HG02884 (cell line): ENCODE results near the gene C11orf54.
"Not testable (repeated sequence)": the region's sequence is repeated elsewhere in the genome, so short reads cannot be mapped to it uniquely, and the experiment has no call there.

Source experiments
- ATAC-seq: cut with Tn5 transposase; IDR thresholded peaks from one replicate; pipeline ENCODE4 v1.9.1; 2021; ENCODE audit warnings: mild to moderate bottlenecking, moderate library complexity; ENCODE audit not compliant: unreplicated experiment

Gene C11orf54

DNA sequence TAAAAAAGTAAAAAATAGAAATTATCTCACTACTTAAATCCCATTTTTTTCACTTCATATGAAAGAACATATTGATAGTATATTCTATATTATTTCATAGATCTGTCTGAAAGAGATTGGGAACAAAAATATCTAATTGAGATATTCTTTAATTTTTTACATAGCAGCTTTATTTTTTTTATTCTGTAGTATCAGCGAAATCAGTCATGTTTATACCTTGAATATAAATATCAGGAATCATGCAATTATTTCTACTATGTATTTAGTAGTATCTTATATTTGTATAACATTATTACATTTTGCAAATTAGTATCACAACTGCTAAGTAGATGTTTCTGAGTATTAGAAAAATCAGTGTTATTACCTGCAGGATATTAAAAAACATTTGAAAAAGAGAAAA lies 20.4 kb downstream of the C11orf54 start:
- no peak for ATAC-seq

DNA sequence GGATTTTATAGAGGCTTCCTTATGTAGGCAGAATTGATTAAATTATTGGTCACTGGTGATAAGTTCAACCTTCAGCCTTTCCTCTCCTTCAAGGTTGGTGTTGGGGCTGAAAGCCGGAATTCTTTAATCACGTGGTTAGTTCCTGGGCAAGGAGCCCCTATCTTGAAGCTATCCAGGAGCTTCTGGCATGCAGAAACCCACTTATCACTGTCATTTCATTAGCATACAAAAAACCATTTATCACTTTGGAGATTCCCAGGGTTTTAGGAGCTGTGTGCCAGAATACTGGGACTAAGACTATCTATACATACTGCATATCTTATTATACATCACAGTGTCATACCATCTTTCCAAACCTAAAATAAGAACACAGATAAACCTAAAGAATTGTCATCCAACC lies 24.1 kb downstream of the C11orf54 start:
- no peak for ATAC-seq

DNA sequence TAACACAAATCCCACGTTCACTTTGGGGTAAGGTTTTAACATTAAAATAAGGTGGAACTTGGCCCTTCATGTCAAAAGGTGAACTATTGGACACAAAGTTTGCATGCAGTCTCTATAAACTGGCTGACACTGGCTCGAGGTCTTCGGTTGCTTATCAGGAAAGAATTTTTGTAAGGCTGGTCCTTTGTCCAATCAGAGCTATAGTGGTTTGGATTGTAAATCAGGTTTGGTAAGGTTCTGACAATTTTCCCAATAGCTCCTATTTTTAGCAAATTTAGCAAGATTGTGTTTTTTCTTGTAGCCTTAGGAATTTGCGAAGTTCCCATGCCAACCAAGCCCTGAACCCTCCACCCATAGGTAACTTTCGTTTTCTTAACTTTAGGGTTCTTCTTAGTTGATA lies 25.0 kb downstream of the C11orf54 start:
- no peak for ATAC-seq

DNA sequence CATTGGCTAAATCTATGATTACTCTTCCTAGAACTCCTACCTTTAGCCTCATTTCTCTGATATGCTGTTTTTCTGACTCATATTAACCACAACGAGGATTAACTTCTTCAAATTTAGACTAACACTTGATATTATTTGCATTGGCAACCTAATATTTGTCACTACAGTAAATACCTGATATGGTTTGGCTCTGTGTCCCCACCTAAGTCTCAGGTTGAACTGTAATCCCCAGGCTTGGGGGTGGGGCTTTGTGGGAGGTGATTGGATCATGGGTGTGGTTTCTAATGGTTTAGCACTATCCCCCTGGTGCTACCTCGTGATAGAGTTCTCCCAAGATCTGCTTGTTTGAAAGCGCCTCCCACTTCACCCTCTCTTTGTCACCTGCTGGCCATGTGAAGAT lies 25.5 kb downstream of the C11orf54 start:
- ATAC-seq = no peak

- ATAC-seq = no peak
These were observed 28.7 kb downstream of the C11orf54 start for GRCh38 chr11:93770160-93770559.

- no peak for ATAC-seq
These were observed 30.7 kb downstream of the C11orf54 start for GRCh38 chr11:93772123-93772522.

DNA sequence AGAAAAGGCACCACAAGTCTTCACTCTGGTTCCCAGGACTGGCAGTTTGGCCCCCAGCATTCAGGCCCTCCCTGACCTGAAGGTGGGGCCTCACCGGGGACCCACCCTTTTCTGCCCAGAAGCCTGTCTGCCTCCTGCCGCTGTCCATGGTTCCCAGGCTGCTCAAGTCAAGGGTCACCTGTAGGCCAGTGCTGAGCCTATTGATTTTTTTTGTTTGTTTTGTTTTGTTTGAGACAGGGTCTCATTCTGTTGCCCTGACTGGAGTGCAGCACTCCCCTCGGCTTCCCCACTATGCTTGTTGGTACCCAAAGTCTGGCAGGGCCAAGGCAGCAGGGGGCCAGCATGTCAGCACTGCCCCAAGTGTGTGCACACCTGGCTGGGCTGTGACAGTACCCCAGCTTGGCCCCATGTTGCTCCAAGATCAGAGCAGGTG lies 31.6 kb downstream of the C11orf54 start:
- no peak for ATAC-seq

GRCh38 chr11:93773601-93774200 lies 32.2 kb downstream of the C11orf54 start:
- no peak for ATAC-seq

- ATAC-seq = not testable (repeated sequence)
These were observed 33.1 kb downstream of the C11orf54 start for GRCh38 chr11:93774560-93774959.

GRCh38 chr11:93775289-93775688 lies 33.8 kb downstream of the C11orf54 start:
- no peak for ATAC-seq

DNA sequence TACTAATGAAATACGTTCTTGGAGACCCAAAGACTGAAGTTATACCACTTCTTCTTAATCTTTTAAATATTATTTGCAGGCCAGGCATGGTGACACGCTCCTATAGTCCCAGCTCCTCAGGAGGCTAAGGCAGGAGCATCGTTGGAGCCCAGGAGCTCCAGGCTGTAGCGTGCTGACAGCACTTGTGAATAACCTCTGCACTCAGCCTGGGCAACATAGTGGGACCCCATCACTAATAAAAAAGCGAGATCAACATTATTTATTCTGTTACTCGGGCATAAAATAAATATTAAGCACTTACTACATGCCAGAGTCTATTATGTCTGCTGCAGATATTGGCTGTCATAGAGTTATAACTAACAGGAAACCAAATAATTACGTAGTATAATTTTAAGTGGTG lies 41.9 kb downstream of the C11orf54 start:
- ATAC-seq = no peak

DNA sequence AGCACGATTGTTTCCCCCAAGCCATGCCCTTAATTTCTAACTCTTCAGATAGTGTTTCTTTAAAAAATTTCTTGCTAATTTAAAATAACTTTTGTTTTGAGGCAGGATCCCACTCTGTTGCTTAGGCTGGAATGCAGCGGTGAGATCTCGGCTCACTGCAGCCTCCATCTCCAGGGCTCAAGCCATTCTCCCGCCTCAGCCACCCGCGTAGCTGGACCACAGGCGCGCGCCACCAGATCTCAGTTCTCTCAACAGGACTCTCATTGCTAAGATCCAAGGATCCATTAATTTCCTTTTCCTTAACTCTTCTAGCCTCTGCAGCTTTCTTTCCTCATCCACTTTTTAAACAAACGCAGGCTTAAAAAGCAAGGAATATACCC lies 42.3 kb downstream of the C11orf54 start:
- ATAC-seq = peak; percentile 46

GRCh38 chr11:93784145-93784934 lies 42.9 kb downstream of the C11orf54 start, which contains the start of gene MED17:
Gene MED17, plus strand, starts transcription at chr11:93784282. Its CDS starts 232 bp downstream, at chr11:93784514.
- peak; percentile 97 for ATAC-seq

GRCh38 chr11:93784935-93785360 lies 43.5 kb downstream of the C11orf54 start:
- peak; percentile 33 for ATAC-seq

- no peak for ATAC-seq
These were observed 50.0 kb downstream of the C11orf54 start for GRCh38 chr11:93791493-93791892.

GRCh38 chr11:93796441-93797231 lies 55.2 kb downstream of the C11orf54 start:
- no peak for ATAC-seq

DNA sequence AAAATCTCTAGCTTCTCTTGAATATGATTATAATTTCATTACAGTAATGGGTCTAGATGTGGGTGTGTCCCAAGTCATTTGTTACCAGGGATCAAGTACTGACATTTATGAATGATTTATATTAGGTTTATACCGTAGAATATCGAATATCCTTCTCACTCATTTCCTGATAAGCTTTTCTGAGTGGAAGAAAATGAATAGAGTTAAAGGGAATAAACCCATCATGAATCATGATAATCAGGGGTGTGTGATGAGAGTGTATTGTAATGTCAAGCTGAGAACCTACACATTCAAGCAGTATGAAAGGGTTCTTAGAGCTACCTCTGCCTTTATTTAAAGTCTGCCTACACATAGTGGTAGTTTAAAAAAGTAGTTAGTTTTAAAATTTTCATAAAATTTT lies 59.9 kb downstream of the C11orf54 start:
- ATAC-seq = no peak

DNA sequence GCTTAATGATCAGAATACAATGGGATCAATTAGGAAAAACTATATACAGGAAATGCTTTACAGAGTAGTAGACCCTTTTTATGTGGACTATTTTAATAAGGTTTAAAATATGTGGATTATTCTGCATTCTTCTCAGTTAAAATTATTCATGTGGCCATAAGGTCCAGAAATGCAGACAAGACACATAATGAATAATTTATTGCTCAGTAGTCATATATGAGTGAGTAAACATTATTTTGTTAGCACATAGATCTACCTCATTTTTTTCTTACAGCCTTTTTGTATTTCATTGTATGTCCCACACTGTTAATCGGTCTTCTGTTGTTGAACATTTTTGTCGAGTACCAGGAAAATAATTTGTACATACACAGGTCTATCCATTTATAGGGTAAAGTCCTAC lies 63.4 kb downstream of the C11orf54 start:
- ATAC-seq = no peak

DNA sequence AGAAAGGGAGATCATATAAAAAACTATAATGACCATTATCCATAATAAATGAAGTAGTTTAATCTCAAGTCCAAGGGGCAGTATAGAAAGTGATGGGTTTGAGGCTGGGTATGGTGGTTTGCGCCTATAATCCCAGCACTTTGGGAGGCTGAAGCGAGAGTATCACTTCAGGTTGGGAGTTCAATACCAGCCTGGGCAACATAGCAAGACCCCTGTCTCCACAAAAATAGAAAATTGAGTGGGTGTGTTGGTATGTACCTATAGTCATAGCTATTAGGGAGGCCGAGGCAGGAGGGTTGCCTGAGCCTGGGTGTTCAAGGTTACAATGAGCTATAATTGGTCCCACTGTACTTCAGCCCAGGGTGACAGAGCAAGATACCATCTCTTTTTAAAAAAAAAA lies 66.5 kb downstream of the C11orf54 start:
- ATAC-seq = no peak

DNA sequence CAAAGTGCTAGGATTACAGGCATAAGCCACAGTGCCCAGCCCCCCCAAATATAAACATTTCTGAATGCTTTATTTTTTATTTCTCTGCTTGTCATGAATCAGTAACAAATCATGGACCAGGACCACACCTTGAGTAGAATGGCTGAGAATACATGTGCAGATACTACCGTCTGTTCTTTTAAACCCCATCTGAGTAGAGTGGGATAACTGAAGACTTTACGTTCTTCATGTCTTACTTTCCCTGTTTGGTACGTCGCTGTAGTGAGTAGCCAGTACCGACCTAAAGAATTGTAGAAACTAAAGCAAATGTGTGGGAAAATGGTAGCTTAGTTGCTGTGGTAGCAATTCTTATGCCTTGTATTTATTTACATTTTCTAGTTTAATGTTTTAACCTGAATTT lies 72.5 kb downstream of the C11orf54 start:
- no peak for ATAC-seq
